Measurements from ENCODE around the gene TSPEAR.

The TSPEAR gene

DNA sequence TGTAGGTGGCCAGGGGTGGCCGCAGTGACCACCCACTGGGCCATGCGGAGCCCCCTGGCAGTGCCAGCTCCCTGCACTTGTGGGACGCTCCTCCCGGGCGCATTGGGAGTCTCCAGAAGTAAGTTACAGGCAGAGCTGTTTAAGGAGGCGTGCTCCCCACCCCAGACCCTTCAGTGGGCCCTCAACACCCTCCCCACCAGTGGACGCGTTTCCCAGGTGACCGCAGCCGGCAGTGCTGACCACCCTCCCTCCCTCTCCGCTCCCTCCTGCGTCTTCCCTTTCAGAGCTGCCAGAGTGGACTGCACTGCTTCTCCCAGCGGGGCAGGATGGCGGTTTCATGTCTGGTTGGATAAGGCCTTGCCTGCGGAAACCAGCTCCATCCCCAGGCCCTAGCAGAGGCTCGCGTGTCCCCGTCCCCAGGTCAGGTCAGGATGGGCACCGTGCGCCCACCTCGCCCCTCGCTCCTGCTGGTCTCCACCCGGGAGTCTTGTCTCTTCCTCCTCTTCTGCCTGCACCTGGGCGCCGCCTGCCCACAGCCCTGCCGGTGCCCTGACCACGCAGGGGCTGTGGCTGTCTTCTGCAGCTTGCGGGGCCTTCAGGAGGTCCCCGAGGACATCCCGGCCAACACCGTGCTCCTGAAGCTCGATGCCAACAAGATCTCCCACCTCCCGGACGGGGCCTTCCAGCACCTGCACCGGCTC, 255.0 kb downstream of the TSPEAR start:
- TF ChIP-seq, protein P1, sequence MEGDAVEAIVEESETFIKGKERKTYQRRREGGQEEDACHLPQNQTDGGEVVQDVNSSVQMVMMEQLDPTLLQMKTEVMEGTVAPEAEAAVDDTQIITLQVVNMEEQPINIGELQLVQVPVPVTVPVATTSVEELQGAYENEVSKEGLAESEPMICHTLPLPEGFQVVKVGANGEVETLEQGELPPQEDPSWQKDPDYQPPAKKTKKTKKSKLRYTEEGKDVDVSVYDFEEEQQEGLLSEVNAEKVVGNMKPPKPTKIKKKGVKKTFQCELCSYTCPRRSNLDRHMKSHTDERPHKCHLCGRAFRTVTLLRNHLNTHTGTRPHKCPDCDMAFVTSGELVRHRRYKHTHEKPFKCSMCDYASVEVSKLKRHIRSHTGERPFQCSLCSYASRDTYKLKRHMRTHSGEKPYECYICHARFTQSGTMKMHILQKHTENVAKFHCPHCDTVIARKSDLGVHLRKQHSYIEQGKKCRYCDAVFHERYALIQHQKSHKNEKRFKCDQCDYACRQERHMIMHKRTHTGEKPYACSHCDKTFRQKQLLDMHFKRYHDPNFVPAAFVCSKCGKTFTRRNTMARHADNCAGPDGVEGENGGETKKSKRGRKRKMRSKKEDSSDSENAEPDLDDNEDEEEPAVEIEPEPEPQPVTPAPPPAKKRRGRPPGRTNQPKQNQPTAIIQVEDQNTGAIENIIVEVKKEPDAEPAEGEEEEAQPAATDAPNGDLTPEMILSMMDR (IDR thresholded peaks at IDR 0.05) = peak; percentile 44
- TF ChIP-seq ZFX (IDR thresholded peaks at IDR 0.05; ENCODE audit: borderline replicate concordance) = no peak
- no peak overlapping the region for H3K27ac ChIP-seq

DNA sequence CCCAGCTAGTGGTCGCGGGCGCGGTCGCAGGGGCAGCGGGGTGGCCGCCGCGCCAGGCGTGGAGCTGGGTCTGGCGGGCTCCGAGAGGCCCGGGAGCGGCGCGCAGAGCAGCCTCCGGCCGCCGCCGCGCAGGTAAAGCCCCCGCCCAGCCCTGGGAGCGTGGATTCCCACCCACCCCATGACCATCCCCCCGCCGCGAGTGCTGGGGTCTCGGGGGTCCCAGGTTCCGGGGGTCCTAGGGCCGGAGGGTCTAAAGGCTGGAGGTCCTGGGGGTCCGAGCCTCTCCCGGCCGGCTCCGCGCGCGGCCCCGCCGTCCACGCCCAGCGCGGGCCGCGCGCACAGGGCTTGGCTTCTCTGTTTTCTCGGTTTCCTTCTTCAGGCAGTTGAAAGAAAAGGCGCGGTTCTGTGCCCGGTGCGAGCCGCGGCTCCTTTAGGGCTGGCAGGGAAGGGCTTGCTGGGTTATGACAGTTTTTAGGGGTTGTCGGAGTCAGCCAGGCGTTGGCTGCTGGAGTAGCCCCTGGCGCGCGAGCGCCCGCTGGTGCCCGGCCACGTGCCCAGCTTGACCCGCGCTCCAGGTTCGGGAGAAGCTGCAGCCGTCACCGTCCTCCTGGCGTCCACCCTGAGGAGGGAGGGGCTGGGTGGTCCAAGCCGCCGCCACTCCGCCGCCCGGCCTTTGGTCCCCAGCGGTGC, 255.7 kb downstream of the TSPEAR start:
- H3K27ac ChIP-seq = peak overlapping the region; percentile 42; the same call in 1 of the 2 replicates
- no peak for TF ChIP-seq ZFX (IDR thresholded peaks at IDR 0.05; ENCODE audit: borderline replicate concordance)
- TF ChIP-seq, protein P1 (IDR thresholded peaks at IDR 0.05) = peak; percentile 85

GRCh38 chr21:44454747-44455523, 256.4 kb downstream of the TSPEAR start, which contains the start of gene LRRC3:
Gene LRRC3, plus strand, starts transcription at chr21:44455510. Its CDS starts 1,135 bp downstream, at chr21:44456645.
- TF ChIP-seq, protein P1 (IDR thresholded peaks at IDR 0.05) = no peak
- no peak for TF ChIP-seq ZFX (IDR thresholded peaks at IDR 0.05; ENCODE audit: borderline replicate concordance)
- peak within 1 kb of the TSS; percentile 42; the same call in 1 of the 2 replicates for H3K27ac ChIP-seq

GRCh38 chr21:44454058-44454457, 257.3 kb downstream of the TSPEAR start:
- TF ChIP-seq, protein P1 (IDR thresholded peaks at IDR 0.05) = no peak
- no peak overlapping the region for H3K27ac ChIP-seq

DNA sequence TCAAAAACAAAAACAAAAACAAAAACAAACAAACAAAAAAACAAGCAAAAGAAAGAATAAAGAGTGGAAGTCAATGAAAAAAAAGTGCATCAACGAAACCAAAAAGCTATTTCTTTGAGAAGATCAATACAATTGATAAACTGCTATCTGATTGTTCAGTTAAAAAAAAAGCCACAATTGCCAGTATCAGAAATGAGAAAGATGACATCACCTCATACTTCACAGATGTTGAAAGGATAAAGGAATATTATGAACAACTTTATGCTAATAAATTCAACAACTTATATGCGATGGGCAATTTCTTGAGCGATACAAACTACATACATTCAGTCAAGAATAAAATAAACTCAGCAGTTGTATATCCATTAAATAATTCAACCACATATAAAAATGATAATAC, 258.3 kb downstream of the TSPEAR start:
- TF ChIP-seq ZFX (IDR thresholded peaks at IDR 0.05; ENCODE audit: borderline replicate concordance) = no peak
- TF ChIP-seq, protein P1 (IDR thresholded peaks at IDR 0.05) = no peak
- H3K27ac ChIP-seq = no peak overlapping the region

DNA sequence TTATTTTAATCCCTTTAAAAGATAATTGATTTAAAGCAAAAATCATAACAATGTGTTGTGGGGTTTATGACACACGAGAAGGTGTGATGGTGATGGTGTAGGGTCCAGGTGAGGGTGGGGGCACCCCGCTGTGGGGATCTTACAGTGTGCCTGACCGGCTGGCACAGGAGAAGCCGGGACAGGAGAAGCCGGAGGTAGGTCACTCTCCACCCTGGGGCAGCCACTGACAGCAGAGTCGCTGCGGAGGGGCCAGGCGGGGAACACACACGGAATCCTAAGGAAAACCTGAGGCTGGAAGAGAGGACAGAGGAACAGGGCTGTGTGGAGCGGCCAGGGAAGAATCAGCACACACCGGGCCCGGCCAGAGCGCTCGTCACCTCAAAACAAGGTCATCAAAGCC, 260.4 kb downstream of the TSPEAR start:
- no peak overlapping the region for H3K27ac ChIP-seq
- no peak for TF ChIP-seq ZFX (IDR thresholded peaks at IDR 0.05; ENCODE audit: borderline replicate concordance)
- TF ChIP-seq, protein P1 (IDR thresholded peaks at IDR 0.05) = no peak

All from 22Rv1 (cell line).